Tibial nerve (tissue), 4 donors: ENCODE data around the gene TTC28. TPM values are rescaled to one million over a fixed set of nuclear protein-coding genes. Genes with fewer than 3 reads are reported as not detected.

Source experiments
- DNase-seq, 2 donors: peaks; one replicate each; pipeline ENCODE4 v3.0.0-alpha.2; 2019; ENCODE audit warnings: low spot score in 2 of 2
- H3K27ac ChIP-seq, 4 donors: fragments of 200-600 bp; sonication (generic) in 3 of 4; one replicate each; pipeline ENCODE4 v1.5.1; 2017 to 2019; ENCODE audit warnings: mild to moderate bottlenecking in 1 of 4
- H3K27me3 ChIP-seq, 2 donors: fragments of 200-600 bp; sonication (generic) in 1 of 2; one replicate each; pipeline versions ENCODE4 v1.5.1 to v1.6.0; 2017 to 2019
- H3K36me3 ChIP-seq, 3 donors: fragments of 200-600 bp; sonication (generic); one replicate each; pipeline ENCODE4 v1.5.1; 2018 to 2019
- H3K4me1 ChIP-seq, 4 donors: fragments of 200-600 bp; sonication (generic) in 3 of 4; one replicate each; pipeline ENCODE4 v1.5.1; 2017 to 2019
- H3K4me3 ChIP-seq, 4 donors: fragments of 200-600 bp; sonication (generic) in 3 of 4; one replicate each; pipeline ENCODE4 v1.5.1; 2017 to 2019; ENCODE audit warnings: mild to moderate bottlenecking in 1 of 4, moderate library complexity in 1 of 4
- H3K9me3 ChIP-seq, 4 donors: fragments of 200-600 bp; sonication (generic) in 3 of 4; one replicate each; pipeline ENCODE4 v1.5.1; 2017 to 2019
- EP300 ChIP-seq, 2 donors: sonication (generic); formaldehyde crosslinking; IDR thresholded peaks; one replicate each; pipeline ENCODE4 v1.6.1; 2017; ENCODE audit warnings: antibody characterized with exemption in 2 of 2, mild to moderate bottlenecking in 1 of 2
- POLR2A ChIP-seq, 2 donors: fragments of 450-650 bp; IDR thresholded peaks; one replicate each; pipeline ENCODE4 v1.6.1; 2017; ENCODE audit warnings: antibody characterized with exemption in 2 of 2, mild to moderate bottlenecking in 2 of 2, moderate library complexity in 2 of 2
- WGBS, 2 donors: methylation state at CpG; one replicate each; pipeline ENCODE4 v1.1.5; 2018; 5-methylcytosine and 5-hydroxymethylcytosine counted together
- total RNA-seq, 4 donors: library from RNA; depleted of rRNA; stranded (reverse); fragments of >200 nt; gene quantifications; one replicate each; pipeline ENCODE4 v1.1.0, GENCODE V29; 2016
- TF ChIP-seq, protein P1 (sequence below), 5 experiments: fragments of 200-600 bp in 3 of 5; fragments of 450-650 bp in 2 of 5; sonication (generic) in 3 of 5; IDR thresholded peaks; one replicate each; pipeline ENCODE4 v1.5.1; 2016 to 2019; ENCODE audit warnings: antibody characterized with exemption in 5 of 5, mild to moderate bottlenecking in 3 of 5, moderate library complexity in 2 of 5

TTC28 gene
- total RNA-seq, 4 donors from 2014 or later: 83.9 to 177 (median 128) TPM

DNA sequence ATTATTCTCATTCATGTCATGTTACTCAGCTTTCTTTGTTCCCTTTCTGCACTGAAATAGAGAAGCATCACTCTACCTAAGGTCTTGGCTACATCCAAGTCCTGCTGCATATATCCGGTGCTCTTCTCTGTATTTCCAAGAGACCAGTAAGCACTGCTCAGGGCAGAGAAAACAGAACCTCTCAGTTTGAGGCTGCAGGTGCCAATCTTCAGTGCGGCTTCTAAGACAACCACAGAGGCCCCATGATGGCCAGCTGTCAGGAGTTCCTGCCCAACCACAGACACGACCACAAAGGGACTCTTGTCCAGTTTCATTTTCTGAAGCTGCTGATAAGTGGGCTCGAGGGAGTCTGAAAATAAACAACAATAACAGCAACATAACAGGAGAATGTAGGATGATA is 382.1 kb downstream of the TTC28 start:
- no peak for DNase-seq
- Histone ChIP-seq H3K27ac (no peak overlapping the region), H3K4me1 (peaks cover 0 to 30% (median 2%) of the 10 kb centered on the region in 4 donors), H3K36me3 (peaks cover 0 to 4% (median 0%) of the 10 kb centered on the region in 3 donors), H3K9me3 (no peaks in the 10 kb centered on the region), H3K27me3 (no peaks in the 10 kb centered on the region), H3K4me3 (no peak overlapping the region)
- TF ChIP-seq, protein P1, sequence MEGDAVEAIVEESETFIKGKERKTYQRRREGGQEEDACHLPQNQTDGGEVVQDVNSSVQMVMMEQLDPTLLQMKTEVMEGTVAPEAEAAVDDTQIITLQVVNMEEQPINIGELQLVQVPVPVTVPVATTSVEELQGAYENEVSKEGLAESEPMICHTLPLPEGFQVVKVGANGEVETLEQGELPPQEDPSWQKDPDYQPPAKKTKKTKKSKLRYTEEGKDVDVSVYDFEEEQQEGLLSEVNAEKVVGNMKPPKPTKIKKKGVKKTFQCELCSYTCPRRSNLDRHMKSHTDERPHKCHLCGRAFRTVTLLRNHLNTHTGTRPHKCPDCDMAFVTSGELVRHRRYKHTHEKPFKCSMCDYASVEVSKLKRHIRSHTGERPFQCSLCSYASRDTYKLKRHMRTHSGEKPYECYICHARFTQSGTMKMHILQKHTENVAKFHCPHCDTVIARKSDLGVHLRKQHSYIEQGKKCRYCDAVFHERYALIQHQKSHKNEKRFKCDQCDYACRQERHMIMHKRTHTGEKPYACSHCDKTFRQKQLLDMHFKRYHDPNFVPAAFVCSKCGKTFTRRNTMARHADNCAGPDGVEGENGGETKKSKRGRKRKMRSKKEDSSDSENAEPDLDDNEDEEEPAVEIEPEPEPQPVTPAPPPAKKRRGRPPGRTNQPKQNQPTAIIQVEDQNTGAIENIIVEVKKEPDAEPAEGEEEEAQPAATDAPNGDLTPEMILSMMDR (IDR thresholded peaks at IDR 0.05): no peak
- TF ChIP-seq POLR2A (IDR thresholded peaks at IDR 0.05): no peak
- no peak for TF ChIP-seq EP300 (IDR thresholded peaks at IDR 0.05)
- WGBS, 2 donors: 21 to 28% methylated on average over 4 of the region's 4 CpGs

DNA sequence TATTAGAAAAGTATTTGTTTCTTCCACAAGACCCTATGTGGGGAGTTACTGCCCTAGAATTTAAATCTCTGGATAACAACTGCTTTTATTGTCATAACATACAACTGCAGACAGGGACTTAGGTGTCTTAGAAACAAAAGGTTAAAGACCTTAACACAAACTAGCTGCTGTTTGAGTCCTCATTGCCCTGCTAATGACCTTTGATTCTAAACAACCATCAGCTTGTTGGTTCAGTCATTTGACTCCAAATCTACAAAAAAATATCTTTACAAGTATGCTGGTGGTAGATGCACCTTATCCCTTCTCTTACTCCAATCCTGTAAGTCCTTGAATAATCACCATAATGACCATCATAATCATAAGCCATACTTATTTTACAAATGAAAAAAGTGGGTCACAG is 383.2 kb downstream of the TTC28 start:
- H3K9me3 ChIP-seq: no peaks in the 10 kb centered on the region
- no peak for DNase-seq
- no peak overlapping the region for H3K4me3 ChIP-seq
- no peak overlapping the region for H3K27ac ChIP-seq
- H3K36me3 ChIP-seq: peaks cover 0 to 4% (median 0%) of the 10 kb centered on the region in 3 donors
- H3K27me3 ChIP-seq: no peaks in the 10 kb centered on the region
- TF ChIP-seq, protein P1 (IDR thresholded peaks at IDR 0.05): no peak
- TF ChIP-seq POLR2A (IDR thresholded peaks at IDR 0.05): no peak
- no peak for TF ChIP-seq EP300 (IDR thresholded peaks at IDR 0.05)
- H3K4me1 ChIP-seq: peaks cover 0 to 30% (median 2%) of the 10 kb centered on the region in 4 donors

DNA sequence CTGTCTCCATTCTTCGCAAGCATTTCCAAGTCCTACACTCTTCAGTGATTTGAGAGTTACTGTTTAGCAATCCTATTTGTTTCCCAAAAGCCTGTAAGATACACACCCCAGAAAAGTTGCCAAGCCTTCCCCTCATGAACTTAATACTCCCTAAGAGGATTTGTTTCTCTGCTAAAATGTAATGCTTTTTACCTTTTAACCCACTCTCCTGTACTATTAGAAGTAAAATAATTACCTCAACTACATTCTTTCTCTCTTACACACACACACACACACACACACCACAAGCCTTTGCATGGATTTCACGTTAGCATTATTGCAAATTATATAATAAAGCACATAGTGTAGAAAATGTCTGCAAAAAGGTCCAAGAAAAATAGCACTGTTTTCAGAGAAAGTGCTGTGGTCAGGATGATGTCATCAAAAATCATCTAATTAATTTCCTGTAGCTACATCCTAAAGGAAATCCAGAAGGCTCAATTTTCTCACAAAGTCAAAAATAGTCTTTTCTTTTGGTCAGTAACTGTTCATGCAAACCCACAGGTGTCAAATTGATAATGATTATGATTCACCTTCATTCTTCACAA is 396.5 kb downstream of the TTC28 start:
- Histone ChIP-seq H3K36me3 (no peaks in the 10 kb centered on the region), H3K9me3 (no peaks in the 10 kb centered on the region), H3K27ac (peak overlapping the region in 2 of 4 donors; percentile 14 to 37), H3K27me3 (no peaks in the 10 kb centered on the region), H3K4me1 (peaks cover 0 to 24% (median 4%) of the 10 kb centered on the region in 4 donors), H3K4me3 (no peak overlapping the region)
- TF ChIP-seq POLR2A (IDR thresholded peaks at IDR 0.05): no peak
- TF ChIP-seq, protein P1 (IDR thresholded peaks at IDR 0.05): no peak
- no peak for TF ChIP-seq EP300 (IDR thresholded peaks at IDR 0.05)
- peak in 1 of 2 donors; percentile 53 for DNase-seq
- WGBS, 2 donors: 21 to 32% methylated on average over 2 of the region's 2 CpGs

DNA sequence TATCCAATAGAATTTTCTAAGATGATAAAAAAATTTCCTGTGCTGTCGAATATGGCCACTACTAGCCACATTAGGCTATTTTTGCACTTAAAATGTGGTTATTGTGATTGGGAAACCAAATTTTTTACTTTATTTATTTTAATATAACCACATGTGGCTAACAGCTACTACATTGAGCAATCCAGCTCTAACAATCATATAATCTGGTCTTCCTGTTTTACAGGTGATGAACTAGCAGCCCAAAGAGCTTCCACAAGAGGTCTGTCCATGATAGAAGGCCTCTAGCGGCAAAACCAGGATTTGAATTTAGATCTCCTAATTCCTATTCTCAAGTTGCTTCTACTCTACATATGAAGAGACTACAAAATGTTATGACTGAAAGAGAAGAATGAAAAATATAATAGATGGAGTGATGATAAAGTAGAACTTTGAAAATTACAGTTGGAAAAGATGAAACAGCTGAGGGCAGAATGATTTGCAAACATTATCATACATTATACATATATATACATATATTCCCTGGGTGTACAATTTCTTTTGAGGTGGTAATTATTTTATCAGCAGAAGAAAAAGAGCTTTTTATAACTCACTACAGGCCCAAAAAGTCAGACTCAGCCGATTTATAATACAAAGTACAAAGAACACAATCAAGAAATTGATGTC is 397.1 kb downstream of the TTC28 start:
- TF ChIP-seq EP300 (IDR thresholded peaks at IDR 0.05) (no peak), POLR2A (IDR thresholded peaks at IDR 0.05) (no peak)
- TF ChIP-seq, protein P1 (IDR thresholded peaks at IDR 0.05): no peak
- H3K36me3 ChIP-seq: no peaks in the 10 kb centered on the region
- DNase-seq: no peak
- H3K27ac ChIP-seq: peak overlapping the region in 2 of 4 donors; percentile 14 to 37
- H3K27me3 ChIP-seq: no peaks in the 10 kb centered on the region
- H3K4me3 ChIP-seq: no peak overlapping the region
- 63 to 64% methylated on average over 3 of the region's 3 CpGs for WGBS, 2 donors
- no peaks in the 10 kb centered on the region for H3K9me3 ChIP-seq
- H3K4me1 ChIP-seq: peaks cover 0 to 24% (median 4%) of the 10 kb centered on the region in 4 donors

DNA sequence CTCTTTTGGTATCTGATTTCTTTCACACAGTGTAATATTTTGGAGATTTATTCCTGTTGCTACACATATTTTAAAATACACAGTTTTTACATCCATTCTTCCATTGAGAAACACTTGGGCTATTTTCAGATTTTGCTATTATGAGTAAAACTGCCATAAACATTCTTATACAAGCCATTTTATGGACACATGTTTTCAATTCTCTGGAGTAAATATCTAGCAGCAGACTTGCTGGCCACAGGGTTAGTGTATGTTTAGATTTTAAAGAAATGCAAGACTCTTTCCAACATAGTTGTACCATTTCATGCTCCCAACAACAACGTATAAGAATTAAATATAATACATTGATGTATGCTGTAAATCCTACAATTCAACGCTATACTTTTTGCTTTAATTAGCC is 399.8 kb downstream of the TTC28 start:
- Histone ChIP-seq H3K4me3 (no peak overlapping the region), H3K9me3 (no peaks in the 10 kb centered on the region), H3K36me3 (no peaks in the 10 kb centered on the region), H3K27ac (no peak overlapping the region), H3K4me1 (peaks cover 0 to 24% (median 4%) of the 10 kb centered on the region in 4 donors), H3K27me3 (no peaks in the 10 kb centered on the region)
- DNase-seq: no peak
- 91 to 94% methylated on average over 2 of the region's 2 CpGs for WGBS, 2 donors
- TF ChIP-seq, protein P1 (IDR thresholded peaks at IDR 0.05): no peak
- TF ChIP-seq EP300 (IDR thresholded peaks at IDR 0.05): no peak
- TF ChIP-seq POLR2A (IDR thresholded peaks at IDR 0.05): no peak
